A204.1 (cell line): ENCODE results near the gene NCOA3.
"Not testable (repeated sequence)": the region's sequence is repeated elsewhere in the genome, so short reads cannot be mapped to it uniquely, and the experiment has no call there.

ENCODE experiments used
- FAIRE-seq: peaks from 2 replicates; lab custom pipeline; 2012; peaks lifted over from hg19 to GRCh38; lab: Jason Lieb, UNC

NCOA3 gene

DNA sequence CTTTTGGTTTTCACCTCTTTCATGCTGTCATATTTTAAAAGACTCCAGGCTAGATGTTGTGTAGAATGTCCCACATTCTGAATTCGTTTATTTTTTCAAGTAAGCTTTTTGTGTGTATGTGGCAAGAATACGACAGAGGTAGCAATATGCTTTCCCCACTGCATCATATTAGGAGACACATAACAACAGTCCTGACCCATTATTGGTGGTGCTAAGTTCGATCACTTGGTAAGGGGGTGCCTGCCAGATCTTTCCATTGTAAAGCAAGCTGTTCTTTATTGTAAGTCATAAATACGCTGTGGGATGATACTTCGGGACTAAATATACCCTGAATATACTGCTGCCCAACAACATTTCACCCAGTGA is 588 bp upstream of the NCOA3 start:
- no peak for FAIRE-seq

DNA sequence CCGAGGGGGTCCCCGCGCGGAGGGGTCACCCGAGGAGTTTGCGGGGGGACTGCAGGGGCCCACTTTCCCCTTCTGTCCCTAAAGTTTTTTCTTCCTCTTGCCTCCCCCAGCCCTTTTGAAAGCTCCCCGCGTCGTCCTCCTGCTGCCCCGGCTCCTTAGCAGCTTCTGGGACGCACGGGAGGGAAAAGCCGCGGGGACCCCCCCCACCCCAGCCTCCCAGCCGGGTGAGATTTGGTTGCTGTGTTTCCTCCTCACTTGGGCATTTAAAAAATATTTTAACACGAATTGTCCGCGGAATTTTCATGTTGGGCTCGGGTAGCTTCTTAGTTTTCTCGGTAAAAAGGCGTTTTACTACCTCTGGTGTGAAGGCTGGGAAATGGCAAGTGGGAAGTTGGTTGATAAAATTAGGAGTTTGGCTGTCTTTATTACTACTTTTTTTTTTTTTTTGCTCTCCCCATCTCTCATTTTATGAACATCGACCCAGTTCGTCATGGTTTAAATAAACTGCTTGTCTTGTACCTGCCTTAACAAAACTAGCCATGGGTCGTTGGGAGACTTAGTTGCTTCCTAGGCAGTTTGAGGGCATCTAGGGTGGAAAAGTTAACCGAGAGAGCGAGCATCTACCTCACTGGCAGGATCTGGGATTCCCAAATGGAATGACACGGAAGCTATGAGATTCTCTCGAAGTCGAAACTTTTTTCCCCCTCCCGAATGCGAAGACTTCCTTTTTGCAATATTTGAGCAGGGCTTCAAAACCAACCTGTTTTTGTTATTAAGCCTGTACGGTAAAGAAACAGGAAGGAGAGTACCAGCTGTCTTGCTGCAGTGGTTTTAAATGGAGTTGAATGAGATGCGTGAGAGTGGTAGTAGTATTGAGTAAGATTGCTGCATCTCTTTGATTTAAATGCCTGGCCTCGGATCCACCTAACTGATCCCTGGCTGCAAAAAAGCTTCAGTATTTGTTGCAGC is 868 bp downstream of the NCOA3 start:
- no peak for FAIRE-seq

DNA sequence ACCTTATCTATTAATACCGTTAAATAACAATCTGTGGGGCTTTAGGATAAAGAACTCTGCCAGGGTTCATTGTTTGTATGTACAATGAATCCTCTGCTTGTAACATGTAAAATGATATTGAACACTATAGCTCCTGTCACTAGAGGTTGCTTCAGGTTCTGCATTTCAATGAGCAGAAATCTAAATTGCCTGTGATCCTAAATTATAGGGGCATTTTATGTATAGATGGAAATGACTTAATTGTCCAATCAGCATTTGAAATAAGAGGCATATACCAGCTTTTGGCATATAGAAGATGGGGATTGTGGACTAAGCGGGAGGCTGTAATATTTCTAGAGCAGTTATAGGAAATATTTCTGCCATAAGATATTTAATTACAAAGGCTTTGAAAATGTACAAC is 2.0 kb downstream of the NCOA3 start:
- FAIRE-seq, result no peak

DNA sequence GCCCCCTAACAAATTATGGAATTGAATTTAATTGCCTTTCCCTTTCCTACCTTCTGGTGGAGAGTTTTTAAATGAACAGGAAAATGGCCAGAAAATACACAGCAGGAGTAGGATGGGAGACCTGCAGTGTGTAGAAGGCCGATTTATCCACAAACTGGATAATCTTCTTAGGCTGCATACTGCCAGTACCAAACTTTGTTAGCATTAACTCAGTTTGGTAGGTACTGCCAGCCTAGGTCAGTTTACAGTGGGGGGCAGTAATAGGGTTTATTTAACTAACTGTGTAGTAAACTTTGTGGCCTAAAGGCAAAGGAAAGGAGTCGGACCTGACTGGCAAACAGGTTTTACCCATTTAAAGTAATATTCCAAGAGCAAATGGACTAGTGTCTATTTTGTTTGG is 4.6 kb downstream of the NCOA3 start:
- no peak for FAIRE-seq

DNA sequence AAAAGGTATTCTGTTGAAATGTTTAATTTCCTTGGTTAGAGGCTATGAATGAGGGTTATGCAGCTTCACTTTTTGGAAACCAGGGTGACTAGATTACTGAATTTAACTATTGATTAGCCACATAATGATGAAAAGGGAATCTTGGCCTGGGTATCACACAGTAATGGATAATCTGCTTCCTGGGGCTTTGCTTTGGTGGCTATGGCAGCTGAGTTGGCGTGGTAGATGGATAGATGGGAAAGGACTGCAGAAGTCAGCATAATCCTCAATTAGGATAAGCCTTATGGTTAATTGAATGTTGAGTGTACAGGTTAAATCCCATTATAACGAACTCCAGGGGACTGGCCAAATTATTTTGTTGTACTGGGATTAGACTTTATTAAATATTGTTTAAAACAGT is 5.2 kb downstream of the NCOA3 start:
- FAIRE-seq, result no peak

DNA sequence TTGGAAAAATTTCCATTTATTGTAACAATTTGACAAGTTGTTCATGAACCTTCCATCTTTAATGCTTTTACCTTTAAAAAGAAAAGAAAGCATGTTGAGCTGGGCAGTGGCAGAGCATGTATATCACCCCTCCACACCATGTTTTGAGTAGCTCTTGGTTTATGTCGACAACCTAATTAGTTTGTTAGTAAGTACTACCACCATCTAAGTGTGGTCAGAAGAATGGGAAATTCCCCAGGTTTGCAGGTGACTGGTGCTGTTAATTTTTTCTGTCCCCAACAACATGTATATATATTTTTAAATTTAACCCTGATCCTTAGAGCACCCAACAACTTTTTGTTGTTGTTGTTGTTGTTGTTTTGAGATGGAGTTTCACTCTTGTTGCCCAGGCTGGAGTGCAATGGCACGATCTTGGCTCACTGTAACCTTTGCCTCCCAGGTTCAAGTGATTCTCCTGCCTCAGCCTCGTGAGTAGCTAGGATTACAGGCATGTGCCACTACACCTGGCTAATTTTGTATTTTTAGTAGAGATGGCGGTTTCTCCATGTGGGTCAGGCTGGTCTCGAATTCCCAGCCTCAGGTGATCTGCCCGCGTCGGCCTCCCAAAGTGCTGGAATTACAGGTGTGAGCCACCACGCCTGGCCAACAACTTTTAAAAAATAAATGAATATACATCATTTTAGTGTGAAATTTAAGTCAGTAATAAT is 5.7 kb downstream of the NCOA3 start:
- not testable (repeated sequence) for FAIRE-seq

DNA sequence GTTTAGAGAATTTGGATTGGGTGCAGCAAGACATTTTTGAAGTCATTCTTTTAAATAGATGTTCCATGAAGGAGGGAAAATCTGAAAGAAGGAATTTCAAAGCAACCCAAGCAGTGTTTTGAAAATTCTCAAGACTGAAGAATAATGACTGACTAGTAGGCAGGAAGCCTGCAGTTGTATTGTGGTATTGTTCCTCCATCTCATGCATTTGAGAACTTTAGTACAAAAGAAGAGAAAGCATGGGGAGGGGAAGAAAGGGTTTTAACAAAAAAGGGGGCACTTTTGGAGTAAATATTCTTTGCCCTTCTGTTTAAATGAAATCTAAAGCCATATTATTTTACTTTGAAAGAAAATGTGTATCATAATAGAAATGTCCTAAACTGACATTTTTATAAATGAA is 6.6 kb downstream of the NCOA3 start:
- no peak for FAIRE-seq

DNA sequence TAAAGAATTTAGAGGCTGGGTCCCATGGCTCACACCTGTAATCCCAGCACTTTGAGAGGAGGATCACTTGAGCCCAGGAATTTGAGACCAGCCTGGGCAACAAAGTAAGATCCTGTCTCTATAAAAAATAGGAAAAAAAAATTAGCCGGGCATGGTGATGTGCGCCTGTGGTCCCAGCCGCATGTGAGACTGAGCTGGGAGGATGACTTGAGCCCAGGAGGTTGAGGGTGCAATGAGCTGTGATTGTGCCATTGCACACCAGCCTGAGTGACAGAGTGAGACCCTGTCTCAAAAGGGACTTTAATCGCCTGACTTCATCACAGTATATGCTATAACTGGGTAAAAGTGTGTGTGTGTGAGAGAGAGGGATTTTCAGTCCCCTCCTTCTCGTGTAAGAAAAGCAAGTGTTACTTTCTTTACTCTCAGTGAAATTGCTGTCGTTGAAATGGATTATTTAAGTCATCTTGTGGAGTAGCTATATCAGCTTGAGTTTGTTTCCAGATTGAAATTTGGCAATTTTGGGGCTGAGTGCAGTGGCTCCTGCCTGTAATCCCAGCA is 7.5 kb downstream of the NCOA3 start:
- no peak for FAIRE-seq

DNA sequence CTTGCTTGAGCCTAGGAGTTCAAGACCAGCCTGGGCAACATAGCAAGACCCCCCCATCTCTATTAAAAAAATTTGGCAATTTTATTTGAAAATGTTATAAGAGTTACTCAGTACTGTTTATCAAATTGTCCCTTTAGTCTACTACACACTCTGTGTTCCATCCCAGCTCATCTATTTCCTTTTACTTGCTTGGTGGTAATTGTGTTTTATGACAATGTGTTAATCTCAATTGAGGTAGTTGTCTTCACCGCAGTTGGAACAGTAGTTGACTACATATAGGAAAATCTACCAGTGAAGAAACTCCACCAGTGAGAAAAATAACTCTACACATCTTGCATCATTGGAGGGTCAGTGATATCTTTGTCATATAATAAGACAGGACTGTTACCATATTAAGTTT is 8.0 kb downstream of the NCOA3 start:
- no peak for FAIRE-seq

DNA sequence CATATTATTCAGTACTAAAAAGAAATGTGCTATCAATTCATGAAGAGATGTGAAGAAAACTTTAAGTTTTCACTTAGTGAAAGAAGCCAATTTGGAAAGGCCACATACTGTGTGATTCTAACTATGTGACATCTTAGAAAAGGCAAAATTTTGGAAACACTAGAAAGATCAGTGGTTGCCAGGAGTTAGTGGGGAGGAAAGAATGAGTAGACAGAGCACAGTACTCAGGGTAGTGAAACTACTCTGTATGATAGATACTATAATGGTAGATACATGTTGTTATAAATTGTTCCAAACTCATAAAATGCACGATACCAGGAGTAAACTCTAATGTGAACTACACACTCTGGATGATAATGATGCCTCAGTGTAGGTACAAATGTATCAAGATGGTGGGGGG is 14.2 kb downstream of the NCOA3 start:
- FAIRE-seq, result no peak

DNA sequence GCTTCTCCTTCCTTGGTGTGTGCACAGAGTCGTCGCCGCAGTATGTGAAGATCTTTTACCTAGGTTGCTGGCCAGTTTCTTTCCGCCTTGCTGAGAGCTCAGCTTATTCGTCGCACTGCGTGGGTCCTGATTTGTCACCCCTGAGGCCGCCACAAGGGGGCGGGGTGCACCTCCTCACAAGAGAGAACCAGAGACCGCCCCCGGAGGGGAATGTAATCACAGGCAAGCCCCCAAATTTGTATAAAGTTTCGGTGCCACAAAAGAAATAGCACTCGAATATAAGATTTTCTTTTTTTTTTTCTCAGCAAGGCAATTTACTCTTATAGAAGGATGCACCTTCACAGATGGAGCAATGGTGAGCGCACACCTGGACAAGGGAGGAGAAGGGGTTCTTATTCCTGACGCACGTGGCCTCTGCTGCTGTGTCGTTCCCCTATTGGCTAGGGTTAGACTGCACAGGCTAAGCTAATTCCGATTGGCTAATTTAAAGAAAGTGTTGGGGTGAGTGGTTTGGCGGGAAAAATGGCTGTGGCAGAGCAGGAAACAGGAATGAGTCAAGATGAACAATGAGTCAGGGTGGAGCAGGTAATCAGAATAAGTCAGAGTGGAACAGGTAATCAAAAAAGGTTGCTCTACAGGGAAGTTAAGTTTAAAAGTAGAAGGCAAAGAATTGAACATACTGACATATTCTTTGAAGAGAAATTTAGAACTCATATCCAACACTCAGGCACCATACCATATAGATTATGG is 19.5 kb downstream of the NCOA3 start:
- FAIRE-seq, result no peak

DNA sequence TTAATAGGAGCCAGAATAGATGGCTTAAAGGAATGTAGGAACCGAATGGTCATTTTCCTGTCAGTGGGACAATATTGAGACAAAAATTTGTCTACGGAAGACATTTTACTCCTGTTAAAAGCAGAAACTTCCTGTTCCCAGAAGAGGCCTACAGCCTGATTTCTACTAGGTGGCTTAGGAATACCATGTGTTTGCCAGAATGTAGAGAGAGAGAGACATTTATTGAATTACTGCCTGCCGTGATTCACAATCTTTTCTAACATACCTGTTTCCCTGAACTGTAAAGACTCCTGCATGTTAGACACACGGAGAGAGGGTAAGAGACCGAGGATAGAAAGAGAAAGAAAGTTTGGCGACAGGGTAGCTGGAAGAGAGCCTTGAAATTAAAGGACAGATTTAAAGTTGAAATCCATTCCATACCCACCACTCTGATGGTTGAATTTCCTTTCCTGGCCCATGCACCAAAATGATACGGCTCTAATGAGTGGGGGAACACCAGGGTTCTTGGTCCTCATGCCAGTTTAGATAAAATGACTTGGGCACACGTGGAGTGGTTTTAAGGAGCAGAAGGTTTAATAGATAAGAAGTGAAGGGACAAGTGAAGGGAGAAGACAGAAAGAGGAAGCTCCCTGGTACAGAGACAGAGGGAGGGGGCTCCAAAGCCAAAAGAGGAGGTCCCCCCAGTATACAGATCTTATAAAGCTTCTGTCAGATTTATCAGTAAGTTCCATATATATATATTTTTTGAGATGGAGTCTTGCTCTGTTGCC is 22.5 kb downstream of the NCOA3 start:
- no peak for FAIRE-seq

DNA sequence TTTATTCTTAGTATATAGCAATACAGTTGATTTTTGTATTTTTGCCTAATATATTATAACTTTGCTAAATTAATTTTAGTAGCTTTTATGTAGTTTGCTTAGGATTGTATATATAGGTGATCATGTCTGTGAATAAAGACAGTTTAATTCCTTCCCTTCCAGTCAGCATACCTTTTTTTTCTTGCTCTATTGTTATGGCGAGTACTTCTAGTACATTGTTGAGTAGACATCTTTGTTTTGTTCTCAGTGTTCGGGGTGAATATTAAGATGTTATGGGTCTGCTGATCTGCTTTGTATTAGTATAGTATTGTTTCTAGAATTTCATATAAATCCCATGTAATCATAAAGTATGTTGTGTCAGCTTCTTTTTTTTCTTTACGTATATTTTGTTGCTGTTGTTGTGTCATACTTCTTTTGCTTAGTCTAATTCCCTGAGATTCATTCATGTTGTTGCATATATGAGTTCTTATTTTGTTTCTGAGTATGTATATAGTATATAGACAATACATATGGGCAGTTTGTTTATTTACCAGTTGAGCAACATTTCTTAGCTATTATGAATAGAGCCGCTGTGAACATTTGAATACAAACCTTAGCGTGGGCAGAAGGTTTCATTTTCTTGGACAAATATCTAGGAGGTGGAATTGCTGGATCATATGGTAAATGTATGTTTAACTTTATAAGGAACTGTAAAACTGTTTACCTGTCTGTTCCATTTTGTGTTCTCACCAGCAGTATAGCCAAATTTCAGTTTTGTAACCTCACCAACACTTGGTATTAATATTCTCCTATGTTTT is 25.5 kb downstream of the NCOA3 start:
- no peak for FAIRE-seq

DNA sequence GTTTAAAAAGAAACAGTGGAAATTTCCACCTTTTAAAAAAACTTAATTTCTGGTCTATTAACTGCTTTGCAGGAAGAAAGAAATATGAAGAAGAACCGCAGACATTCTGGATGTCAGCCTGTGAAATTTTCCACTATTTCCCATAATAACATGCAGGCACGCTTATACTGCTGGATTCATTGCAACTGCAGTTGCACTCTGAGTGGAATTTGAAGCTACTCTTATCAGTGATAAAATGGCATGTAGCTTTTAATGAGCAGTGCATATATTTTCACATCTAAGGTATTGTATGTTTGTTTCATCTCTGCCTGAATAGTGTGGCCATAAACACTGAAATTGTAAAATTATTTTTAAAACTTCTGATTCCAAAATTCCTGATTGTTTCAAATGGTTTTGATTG is 28.2 kb downstream of the NCOA3 start:
- FAIRE-seq, result no peak

DNA sequence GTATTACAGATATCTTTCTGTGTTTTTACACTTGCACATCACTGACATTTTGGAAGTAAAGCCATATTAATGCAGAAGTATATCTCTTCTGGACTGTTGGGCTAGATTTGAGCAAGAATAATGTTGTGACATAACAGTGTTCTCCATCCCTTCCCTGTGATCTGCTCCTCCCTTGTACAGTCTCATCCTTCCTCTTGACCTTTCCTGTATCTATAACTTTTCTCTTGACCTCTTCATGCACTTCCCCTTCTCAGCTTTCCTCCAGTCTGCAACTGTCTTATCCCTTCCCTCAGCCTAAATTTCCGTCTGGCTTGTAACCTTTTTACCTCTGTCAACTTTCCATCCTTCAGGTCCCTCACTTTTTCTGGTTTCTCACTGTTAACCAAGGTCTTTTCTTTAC is 29.8 kb downstream of the NCOA3 start:
- no peak for FAIRE-seq

DNA sequence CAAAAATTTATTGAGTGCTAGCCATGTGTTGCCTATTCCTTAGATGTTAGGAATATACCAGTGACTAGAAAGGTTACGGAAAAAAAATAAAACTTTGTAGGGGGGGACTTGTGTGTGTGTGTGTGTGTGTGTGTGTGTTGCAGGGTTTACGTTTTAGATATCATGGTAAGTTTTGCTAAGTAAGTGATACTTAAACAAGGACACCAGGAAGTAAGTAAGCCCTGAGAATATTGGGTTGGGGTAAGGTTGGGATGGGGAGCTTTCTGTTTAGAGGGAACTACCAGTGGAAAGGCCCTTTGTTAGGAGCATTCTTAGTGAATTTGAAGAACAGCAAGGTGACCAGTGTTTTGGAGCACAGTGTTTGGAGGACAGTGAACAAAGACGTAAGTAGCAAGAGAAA is 30.3 kb downstream of the NCOA3 start:
- FAIRE-seq, result no peak

DNA sequence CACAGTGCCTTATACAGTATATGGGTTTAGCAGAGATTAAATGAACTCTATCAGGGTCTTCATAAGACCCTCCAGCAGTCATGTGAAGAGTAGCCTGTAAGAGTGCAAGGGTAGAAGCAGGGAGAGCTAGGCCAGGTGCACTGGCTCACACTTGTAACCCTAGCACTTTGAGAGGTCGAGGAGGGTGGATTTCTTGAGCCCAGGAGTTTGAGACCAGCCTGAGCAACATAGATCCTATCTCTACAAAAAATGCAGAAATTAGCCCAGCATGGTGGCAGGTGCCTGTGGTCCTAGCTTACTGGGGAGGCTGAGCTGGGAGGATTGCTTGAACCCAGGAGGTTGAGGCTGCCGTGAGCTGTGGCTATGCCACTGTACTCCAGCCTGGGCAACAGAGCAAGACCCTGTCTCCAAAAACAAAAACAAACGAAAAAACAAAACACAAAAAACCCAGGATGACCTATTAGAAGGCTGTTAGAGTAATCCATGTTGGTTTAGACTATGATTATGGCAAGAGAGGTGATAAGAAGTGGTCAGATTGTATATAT is 31.9 kb downstream of the NCOA3 start:
- no peak for FAIRE-seq

DNA sequence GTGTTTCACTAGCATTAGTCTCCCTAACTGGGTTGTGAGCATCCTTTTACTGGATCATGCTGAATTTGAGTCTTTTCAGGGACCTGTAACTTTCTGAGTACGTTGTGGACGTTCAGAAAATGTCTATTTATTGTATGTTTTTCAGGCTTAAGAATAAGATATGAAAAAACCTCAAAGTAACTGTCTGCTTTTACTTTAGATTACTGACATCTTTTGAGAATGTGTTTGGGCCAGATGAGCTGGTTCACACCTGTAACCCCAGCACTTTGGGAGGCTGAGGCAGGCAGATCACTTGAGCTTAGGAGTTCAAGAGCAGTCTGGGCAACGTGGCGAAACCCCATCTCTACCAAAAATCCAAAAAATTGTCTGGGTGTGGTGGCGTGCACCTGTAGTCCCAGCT is 32.7 kb downstream of the NCOA3 start:
- FAIRE-seq, result no peak

DNA sequence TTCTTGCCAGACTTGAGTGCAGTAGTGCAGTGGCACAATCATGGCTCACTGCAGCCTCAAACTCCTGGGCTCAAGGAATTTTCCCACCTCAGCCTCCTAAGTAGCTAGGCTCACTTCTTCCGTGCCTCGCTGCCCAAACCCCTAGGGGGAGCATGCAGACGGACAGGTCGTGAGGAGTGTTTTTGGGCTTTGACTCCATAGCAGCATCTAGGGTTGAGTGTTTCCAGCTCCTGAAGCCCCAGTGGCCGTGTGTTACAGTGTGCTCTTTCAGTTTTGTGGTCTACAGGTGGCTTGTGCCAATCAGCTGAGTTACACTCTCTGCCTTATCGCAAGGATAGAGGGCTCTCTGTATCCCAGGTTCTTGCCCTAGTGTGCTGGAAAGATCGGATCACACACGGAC is 33.4 kb downstream of the NCOA3 start:
- no peak for FAIRE-seq

DNA sequence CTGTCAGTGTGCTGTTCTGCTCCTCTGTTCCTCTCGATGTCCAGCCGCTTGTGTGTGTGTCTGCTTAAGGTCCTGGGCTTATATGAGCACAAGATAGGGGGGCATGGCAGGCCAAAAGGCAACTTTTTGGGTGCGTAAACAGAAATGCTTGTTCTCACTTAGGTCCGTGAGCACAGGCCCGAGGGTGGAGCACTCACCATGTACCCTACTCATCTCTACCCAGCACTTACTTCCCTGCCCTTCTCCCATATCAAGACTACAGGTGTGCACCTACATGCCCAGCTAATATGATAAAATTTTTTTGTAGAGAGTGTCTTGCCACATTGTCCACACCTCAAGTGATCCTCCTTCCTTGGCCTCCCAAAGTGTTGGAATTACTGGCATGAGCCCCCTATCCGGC is 34.3 kb downstream of the NCOA3 start:
- no peak for FAIRE-seq
